ENCODE measurements around the gene EID2B. TPM values are rescaled to one million over a fixed set of nuclear protein-coding genes. Genes with fewer than 3 reads are reported as not detected.

EID2B gene
- total and polyA plus RNA-seq, 9 of the 15 experiments (the other 6 are each of a cell fraction or from before 2014, with no cell fraction given) = 2.8 to 8.8 (median 4.8) TPM

- TF ChIP-seq, protein P1, sequence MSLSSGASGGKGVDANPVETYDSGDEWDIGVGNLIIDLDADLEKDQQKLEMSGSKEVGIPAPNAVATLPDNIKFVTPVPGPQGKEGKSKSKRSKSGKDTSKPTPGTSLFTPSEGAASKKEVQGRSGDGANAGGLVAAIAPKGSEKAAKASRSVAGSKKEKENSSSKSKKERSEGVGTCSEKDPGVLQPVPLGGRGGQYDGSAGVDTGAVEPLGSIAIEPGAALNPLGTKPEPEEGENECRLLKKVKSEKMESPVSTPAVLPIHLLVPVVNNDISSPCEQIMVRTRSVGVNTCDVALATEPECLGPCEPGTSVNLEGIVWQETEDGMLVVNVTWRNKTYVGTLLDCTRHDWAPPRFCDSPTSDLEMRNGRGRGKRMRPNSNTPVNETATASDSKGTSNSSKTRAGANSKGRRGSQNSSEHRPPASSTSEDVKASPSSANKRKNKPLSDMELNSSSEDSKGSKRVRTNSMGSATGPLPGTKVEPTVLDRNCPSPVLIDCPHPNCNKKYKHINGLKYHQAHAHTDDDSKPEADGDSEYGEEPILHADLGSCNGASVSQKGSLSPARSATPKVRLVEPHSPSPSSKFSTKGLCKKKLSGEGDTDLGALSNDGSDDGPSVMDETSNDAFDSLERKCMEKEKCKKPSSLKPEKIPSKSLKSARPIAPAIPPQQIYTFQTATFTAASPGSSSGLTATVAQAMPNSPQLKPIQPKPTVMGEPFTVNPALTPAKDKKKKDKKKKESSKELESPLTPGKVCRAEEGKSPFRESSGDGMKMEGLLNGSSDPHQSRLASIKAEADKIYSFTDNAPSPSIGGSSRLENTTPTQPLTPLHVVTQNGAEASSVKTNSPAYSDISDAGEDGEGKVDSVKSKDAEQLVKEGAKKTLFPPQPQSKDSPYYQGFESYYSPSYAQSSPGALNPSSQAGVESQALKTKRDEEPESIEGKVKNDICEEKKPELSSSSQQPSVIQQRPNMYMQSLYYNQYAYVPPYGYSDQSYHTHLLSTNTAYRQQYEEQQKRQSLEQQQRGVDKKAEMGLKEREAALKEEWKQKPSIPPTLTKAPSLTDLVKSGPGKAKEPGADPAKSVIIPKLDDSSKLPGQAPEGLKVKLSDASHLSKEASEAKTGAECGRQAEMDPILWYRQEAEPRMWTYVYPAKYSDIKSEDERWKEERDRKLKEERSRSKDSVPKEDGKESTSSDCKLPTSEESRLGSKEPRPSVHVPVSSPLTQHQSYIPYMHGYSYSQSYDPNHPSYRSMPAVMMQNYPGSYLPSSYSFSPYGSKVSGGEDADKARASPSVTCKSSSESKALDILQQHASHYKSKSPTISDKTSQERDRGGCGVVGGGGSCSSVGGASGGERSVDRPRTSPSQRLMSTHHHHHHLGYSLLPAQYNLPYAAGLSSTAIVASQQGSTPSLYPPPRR (CRISPR knock-in tag; IDR thresholded peaks at IDR 0.05; ENCODE audit: borderline replicate concordance) = no peak
- TF ChIP-seq GABPB1 (CRISPR knock-in tag; IDR thresholded peaks at IDR 0.05) (peak; percentile 51), REST (IDR thresholded peaks at IDR 0.05; ENCODE audit: borderline replicate concordance) (peak; percentile 85), REST (CRISPR knock-in tag; IDR thresholded peaks at IDR 0.05; ENCODE audit: low read depth) (0 out of 2 replicates have a peak, but pooled peaks have one; percentile 65), KDM5B (IDR thresholded peaks at IDR 0.05; ENCODE audit: insufficient replicate concordance, low read depth, low read length) (peak; percentile 53), E2F3 (CRISPR knock-in tag; IDR thresholded peaks at IDR 0.05) (no peak), HNRNPL (IDR thresholded peaks at IDR 0.05; ENCODE audit: low read depth, low read length) (no peak), TRIM28 (IDR thresholded peaks at IDR 0.05) (no peak), ZNF398 (CRISPR knock-in tag; IDR thresholded peaks at IDR 0.05) (no peak), CXXC5 (CRISPR knock-in tag; IDR thresholded peaks at IDR 0.05) (peak; percentile 64), STAG1 (CRISPR knock-in tag; IDR thresholded peaks at IDR 0.05; ENCODE audit: borderline replicate concordance) (peak; percentile 63; the same call in 1 of the 2 replicates), CTBP1 (IDR thresholded peaks at IDR 0.05; ENCODE audit: borderline replicate concordance) (peak; percentile 89)
Measured at GRCh38 chr19:39532233-39533002, at the start of gene EID2B (continued).
